NCI-H2196 (cell line): ENCODE measurements around the gene TSHZ3.

Experiments used
- DNase-seq: peaks from one replicate; lab custom pipeline; 2025; ENCODE audit not compliant: unreplicated experiment; lab: John Stamatoyannopoulos, UW

The TSHZ3 gene

DNA sequence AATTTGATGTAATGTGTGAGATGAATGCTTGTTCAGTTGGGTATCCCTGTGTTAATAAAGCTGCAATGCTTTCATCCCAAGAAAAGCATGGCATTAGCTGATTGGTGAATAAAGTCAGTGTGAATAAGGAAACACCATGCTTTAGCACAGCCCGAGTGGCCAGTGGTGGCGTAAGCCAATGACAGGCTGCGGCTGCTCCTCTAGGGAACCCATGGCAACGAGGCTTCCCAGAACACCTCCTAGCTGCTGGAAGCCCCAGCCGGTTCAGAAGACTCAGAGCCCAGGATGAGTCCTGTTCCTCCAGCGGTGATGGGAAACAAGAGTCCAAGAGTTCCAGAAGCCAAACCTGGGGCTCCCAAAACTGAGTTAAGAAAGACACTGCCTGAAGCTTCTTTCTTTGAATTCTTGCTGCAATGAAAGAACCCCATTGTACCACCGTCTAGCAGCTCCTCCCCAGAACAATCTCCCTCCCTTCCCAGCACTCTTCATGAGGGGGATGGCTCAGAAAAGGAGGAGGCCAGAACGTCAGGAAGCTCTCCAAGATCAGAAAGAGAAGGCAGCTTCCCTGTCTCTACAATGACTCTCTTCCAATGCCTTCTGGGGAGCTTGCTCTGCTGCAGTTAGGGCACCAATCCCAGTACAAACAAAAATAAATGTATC, 58.2 kb downstream of the TSHZ3 start:
- DNase-seq, result no peak

DNA sequence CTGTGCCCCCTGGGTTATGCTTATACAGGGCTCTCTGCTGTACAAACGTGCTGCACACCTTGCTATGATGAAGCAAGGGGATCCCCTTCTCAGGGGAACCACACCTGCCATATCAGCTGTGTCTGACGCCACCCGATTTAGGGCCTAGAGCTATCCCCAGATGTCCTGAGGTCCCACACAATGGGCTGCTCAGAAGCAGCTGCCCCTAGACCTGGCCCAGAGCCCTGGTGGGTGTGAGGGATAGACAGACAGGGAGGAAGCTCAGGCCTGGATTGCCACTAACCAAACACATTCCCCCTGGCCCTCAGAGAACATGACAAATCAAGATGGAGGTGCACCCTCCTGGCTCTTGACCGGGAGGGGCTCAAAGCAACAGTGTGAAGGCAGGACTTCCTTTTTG, 59.3 kb downstream of the TSHZ3 start:
- DNase-seq, result no peak

GRCh38 chr19:31289381-31289880, 59.8 kb downstream of the TSHZ3 start:
- DNase-seq, result no peak

- no peak for DNase-seq
Observed at GRCh38 chr19:31286491-31286890, 62.7 kb downstream of the TSHZ3 start.

- DNase-seq, result peak; percentile 27
Observed at GRCh38 chr19:31285744-31286143, 63.5 kb downstream of the TSHZ3 start.

- no peak for DNase-seq
Observed at GRCh38 chr19:31284621-31285020, 64.6 kb downstream of the TSHZ3 start.

- no peak for DNase-seq
Observed at GRCh38 chr19:31283701-31284100, 65.5 kb downstream of the TSHZ3 start.

DNA sequence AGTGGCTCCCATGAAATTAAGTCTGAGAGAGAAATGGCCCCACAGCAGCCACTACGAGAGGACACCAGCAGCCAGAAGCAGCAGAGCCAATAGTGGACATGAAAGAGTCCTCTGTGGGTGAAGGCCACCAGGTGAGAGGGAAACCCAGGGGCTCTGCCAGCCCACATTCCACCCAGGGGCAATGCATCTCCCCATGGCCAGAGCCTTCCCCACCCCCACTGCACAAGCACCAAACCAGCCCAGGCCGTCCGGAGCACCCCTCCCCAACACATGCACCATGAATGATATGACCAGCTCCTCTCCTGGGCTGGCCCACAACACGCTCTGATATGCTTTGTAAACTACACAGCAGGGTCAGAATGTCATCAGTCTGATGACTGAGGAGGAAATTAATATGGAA, 66.9 kb downstream of the TSHZ3 start:
- no peak for DNase-seq

GRCh38 chr19:31280287-31281006, 68.8 kb downstream of the TSHZ3 start:
- no peak for DNase-seq

DNA sequence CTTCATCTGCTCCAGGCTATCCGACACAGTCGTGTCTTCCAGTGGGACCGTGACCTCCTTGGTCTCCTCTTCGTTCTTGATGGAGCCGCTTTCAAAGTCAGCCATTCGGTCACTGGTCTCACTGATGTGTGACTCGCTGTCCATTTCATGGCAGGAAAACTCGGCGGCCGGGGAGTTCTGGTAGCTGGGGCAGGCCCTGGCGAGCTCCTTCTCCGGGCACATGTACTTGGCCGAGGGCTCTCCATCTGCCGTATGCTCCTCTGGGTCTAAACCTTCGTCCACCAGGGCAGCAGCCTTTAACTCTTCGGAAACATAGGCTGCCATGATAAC, 69.8 kb downstream of the TSHZ3 start:
- no peak for DNase-seq

DNA sequence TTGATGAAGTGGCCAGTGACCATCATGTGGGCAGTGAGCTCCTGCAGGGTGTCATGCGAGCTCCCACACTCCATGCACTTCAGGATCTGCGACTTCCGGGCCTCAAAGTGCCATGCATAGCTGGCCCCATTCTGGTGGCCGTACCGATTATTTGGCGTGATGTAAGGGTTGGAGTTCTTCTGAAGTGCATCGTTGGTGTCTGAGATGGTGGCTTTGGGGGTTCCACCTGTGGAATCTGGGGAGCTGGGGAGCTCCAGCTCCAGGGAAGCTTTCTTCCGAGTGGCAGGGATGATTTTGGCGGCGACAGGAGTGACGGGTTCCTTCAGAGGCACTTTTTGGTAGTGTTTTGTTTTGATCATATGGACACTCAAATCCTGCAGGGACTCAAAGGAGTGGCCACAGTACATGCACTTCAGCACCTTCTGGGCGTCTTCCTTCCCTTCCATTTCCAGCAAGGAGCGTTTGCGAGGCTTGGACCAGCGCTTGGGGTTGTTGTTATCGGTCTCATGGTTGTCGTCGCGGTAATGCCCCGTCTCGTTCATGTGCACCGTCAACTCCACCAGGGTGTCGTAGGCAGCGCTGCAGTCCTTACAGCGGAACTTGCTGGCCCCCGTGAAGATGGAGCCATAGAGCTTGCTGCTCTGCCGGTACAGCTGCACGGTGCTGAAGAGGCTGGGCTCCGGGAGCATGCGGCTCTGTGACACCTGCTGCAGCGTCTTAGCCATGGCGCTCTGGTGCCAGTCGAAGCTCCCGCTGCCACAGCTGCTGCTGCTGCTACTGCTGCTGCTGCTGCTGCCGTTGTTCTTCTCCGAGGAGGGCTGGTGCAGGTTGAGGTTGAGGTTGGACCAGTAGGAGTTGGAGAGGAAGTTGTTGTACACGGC, 70.4 kb downstream of the TSHZ3 start:
- DNase-seq, result no peak

GRCh38 chr19:31277516-31277915, 71.7 kb downstream of the TSHZ3 start:
- DNase-seq, result no peak

- no peak for DNase-seq
Observed at GRCh38 chr19:31276831-31277230, 72.4 kb downstream of the TSHZ3 start.

DNA sequence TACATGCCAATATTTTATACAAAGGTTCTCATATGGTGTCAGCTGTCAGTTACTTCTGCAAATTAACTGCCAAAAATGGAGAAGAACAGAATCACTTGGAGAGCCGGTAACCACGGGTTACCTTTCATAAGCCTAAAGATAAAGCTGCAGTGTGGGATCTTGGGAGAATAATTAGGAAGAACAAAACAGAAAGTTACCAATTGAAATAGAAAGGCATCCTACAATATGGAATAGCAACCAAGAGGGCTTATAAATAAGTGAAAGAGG, 74.2 kb downstream of the TSHZ3 start:
- peak; percentile 10 for DNase-seq

DNA sequence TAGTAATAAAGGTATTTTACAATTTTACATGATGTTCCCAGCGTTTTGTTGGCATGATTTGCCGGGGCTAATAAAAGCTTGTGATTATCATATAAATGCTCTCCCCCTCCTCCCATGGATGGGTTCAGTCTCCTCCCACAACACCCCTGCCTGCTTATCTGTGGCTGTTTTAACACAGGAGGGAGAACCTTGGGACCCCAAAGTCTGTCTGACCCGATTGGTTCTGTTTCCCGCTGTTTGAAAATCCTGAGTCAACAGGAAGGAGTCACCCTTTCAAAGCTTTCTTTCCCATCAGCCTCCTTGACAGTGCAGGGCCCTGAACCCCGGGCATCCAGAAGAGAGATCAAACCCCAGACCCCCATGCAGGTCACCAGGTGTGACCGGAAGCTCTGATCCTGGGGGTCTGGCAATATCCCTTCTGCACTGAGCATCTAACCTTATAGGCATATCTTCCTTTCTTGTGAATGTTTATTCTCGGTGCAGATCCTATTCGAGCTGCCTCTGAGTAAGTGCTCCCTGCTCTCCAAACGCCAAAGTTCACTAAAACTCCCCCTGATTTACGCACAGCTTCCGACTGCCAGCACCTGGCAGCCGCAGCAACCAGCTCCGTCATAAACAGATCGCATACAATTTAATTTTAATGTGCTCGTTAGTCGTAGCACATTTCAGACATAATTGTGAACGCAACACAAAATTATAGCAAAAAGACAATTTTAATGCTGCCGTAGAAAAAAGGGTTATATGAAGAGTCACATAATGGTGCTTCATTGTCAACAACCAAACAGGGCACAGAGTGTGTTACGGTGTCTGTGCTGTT, 74.8 kb downstream of the TSHZ3 start:
- DNase-seq, result no peak

DNA sequence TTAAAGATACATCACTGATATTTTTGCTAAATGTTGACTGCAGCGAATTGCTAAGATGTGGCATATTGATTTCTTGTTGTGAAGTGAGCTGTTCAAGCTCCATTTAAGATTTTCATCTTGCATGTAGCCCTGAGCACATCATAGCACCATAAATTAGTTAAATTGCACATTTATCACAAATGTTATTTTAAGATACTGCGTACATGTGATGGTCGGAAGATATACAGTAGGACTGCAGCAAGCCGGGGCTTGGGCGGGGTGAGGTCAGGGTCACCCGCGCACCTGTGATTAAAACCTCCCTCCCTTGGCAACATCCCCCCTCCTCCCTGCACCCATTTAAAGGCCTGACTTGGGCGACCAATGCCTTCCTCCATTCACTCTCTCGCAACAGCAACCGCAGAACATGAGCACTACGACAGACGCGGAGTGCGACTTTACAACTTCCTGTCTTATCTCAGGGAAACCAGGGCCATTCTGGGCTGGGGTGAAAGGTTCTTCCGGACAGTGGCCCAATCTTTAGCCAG, 76.6 kb downstream of the TSHZ3 start:
- no peak for DNase-seq

GRCh38 chr19:31271306-31271911, 77.8 kb downstream of the TSHZ3 start:
- no peak for DNase-seq

- no peak for DNase-seq
Observed at GRCh38 chr19:31270897-31271296, 78.3 kb downstream of the TSHZ3 start.

DNA sequence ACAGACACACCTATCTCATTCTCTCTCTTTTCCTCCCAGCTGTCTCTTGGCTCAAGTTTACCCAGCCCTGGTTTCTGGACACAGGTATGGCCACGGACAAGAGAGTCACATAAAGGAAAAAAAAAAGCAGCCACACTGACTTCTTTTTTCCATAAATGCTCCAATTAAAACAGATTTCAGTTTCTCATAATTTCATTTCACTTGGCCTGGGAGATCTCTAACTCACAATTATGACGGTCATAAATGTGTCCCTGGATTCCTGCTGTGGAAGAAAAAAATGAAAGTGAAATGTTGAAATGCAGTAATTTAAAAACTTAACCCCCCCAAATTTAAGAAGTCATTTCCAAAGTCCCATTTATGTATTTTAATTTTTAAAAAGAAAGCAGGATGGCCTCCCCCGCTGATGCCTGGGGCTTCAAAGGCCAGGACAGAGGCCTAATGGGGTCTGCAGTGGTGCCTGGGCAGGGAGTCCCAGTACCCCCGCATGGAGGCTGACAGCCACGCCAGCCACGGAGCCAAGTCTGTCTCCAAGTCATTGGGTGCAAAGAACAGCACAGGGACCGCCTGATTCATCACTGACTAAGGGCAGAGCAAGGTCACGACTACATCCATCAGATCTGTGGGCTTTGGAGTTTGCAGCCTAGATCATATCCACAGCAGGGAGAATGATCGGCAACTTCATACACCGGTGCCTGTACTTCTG, 79.7 kb downstream of the TSHZ3 start:
- DNase-seq, result no peak
